ENCODE results near the gene COL1A2.

The COL1A2 gene

GRCh38 chr7:94452239-94452638 lies 57.5 kb downstream of the COL1A2 start:
- H3K36me3 ChIP-seq (ENCODE audit: insufficient read depth, low read length) = no peaks in the 10 kb centered on the region
- no peak overlapping the region for H3K4me3 ChIP-seq (ENCODE audit: low read length)
- no peaks in the 10 kb centered on the region for H3K27me3 ChIP-seq (ENCODE audit: insufficient read depth, low read length)
- H2AFZ ChIP-seq (ENCODE audit: low read depth, low read length) = no peak overlapping the region
- H3K4me1 ChIP-seq (ENCODE audit: insufficient read depth, low read length) = no peaks in the 10 kb centered on the region
- H3K9me3 ChIP-seq (ENCODE audit: low read length) = no peaks in the 10 kb centered on the region

DNA sequence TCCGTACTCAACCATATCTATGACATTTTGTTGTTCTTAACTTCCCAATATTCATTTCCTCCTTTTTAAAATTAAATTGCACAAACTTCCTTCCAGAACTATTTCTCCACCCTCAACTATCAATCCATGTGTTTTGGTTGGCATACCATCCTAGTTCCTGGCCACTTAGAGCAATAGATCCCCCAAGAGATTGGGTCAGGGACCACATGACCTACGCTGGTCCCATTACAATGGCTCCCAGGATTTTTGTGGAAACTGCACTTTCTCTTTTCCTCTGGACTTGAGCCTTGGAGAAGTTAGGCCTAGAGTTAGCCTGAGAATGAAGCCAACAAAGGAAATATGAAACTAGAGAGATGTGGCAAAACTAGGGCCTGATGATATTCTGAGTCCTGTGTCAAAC lies 59.2 kb downstream of the COL1A2 start:
- no peaks in the 10 kb centered on the region for H3K4me1 ChIP-seq (ENCODE audit: insufficient read depth, low read length)
- H3K4me3 ChIP-seq (ENCODE audit: low read length) = no peak overlapping the region
- no peaks in the 10 kb centered on the region for H3K27me3 ChIP-seq (ENCODE audit: insufficient read depth, low read length)
- H2AFZ ChIP-seq (ENCODE audit: low read depth, low read length) = no peak overlapping the region
- H3K9me3 ChIP-seq (ENCODE audit: low read length) = no peaks in the 10 kb centered on the region
- H3K36me3 ChIP-seq (ENCODE audit: insufficient read depth, low read length) = no peaks in the 10 kb centered on the region

- Histone ChIP-seq H2AFZ (ENCODE audit: low read depth, low read length) (no peak overlapping the region), H3K36me3 (ENCODE audit: insufficient read depth, low read length) (no peaks in the 10 kb centered on the region), H3K27me3 (ENCODE audit: insufficient read depth, low read length) (no peaks in the 10 kb centered on the region), H3K4me3 (ENCODE audit: low read length) (no peak overlapping the region), H3K9me3 (ENCODE audit: low read length) (no peaks in the 10 kb centered on the region), H3K4me1 (ENCODE audit: insufficient read depth, low read length) (no peaks in the 10 kb centered on the region)
Measured at GRCh38 chr7:94458041-94458440, 63.3 kb downstream of the COL1A2 start.

GRCh38 chr7:94466516-94466915 lies 71.8 kb downstream of the COL1A2 start:
- Histone ChIP-seq H3K4me3 (ENCODE audit: low read length) (no peak overlapping the region), H3K4me1 (ENCODE audit: insufficient read depth, low read length) (no peaks in the 10 kb centered on the region), H3K9me3 (ENCODE audit: low read length) (no peaks in the 10 kb centered on the region), H3K36me3 (ENCODE audit: insufficient read depth, low read length) (no peaks in the 10 kb centered on the region), H3K27me3 (ENCODE audit: insufficient read depth, low read length) (no peaks in the 10 kb centered on the region), H2AFZ (ENCODE audit: low read depth, low read length) (no peak overlapping the region)

- no peaks in the 10 kb centered on the region for H3K36me3 ChIP-seq (ENCODE audit: insufficient read depth, low read length)
- H3K9me3 ChIP-seq (ENCODE audit: low read length) = no peaks in the 10 kb centered on the region
- H3K27me3 ChIP-seq (ENCODE audit: insufficient read depth, low read length) = no peaks in the 10 kb centered on the region
- no peak overlapping the region for H3K4me3 ChIP-seq (ENCODE audit: low read length)
- no peaks in the 10 kb centered on the region for H3K4me1 ChIP-seq (ENCODE audit: insufficient read depth, low read length)
- no peak overlapping the region for H2AFZ ChIP-seq (ENCODE audit: low read depth, low read length)
Measured at GRCh38 chr7:94471604-94472003, 76.9 kb downstream of the COL1A2 start.

GRCh38 chr7:94472608-94473007 lies 77.9 kb downstream of the COL1A2 start:
- Histone ChIP-seq H3K27me3 (ENCODE audit: insufficient read depth, low read length) (no peaks in the 10 kb centered on the region), H2AFZ (ENCODE audit: low read depth, low read length) (no peak overlapping the region), H3K36me3 (ENCODE audit: insufficient read depth, low read length) (no peaks in the 10 kb centered on the region), H3K4me1 (ENCODE audit: insufficient read depth, low read length) (no peaks in the 10 kb centered on the region), H3K4me3 (ENCODE audit: low read length) (no peak overlapping the region), H3K9me3 (ENCODE audit: low read length) (no peaks in the 10 kb centered on the region)

GRCh38 chr7:94476251-94476840 lies 81.7 kb downstream of the COL1A2 start:
- Histone ChIP-seq H2AFZ (ENCODE audit: low read depth, low read length) (no peak overlapping the region), H3K4me1 (ENCODE audit: insufficient read depth, low read length) (no peaks in the 10 kb centered on the region), H3K9me3 (ENCODE audit: low read length) (no peaks in the 10 kb centered on the region), H3K4me3 (ENCODE audit: low read length) (no peak overlapping the region), H3K36me3 (ENCODE audit: insufficient read depth, low read length) (no peaks in the 10 kb centered on the region), H3K27me3 (ENCODE audit: insufficient read depth, low read length) (no peaks in the 10 kb centered on the region)

DNA sequence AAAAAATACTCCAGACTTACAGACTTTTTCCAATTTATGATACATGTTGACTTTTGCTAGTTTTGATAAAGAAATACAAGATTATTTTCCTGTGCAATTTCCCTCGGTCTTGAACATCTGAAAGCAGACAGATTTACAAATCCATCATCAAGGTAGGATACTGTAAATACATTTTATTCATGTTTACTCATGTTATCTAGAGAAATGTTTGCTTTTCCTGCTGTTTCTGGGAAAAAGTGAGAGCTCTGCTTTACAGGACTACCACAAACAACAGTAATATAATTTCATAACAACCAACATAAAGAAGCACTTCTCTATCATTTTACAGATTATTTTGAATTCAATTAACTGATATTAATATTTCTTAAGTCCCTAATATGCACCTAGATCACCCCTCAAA lies 83.2 kb downstream of the COL1A2 start:
- Histone ChIP-seq H3K36me3 (ENCODE audit: insufficient read depth, low read length) (no peaks in the 10 kb centered on the region), H3K27me3 (ENCODE audit: insufficient read depth, low read length) (no peaks in the 10 kb centered on the region), H3K4me3 (ENCODE audit: low read length) (no peak overlapping the region), H2AFZ (ENCODE audit: low read depth, low read length) (no peak overlapping the region), H3K9me3 (ENCODE audit: low read length) (no peaks in the 10 kb centered on the region), H3K4me1 (ENCODE audit: insufficient read depth, low read length) (no peaks in the 10 kb centered on the region)

DNA sequence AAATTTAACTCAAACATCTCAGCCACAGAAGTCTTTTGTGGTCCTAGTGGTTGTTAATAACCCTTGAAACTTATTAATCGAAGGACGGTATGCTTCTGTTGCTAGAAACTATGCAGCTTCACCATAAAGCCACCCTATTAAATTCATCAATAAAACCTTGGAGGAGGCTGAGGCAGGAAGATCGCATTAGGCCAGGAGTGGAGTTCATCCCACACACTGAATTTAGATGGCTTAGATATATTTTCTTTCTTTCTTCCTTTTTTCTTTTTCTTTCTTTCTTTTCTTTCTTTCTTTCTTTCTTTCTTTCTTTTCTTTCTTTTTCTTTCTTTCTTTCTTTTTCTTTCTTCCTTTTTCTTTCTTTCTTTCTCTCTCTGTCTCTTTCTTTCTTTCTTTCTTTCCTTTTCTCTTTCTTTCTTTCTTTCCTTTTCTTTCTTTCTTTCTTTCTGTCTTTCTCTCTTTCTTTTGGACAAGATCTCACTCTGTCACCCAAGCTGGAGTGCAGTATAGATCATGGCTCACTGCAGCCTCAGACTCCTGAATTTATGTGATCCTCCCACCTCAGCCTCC lies 84.0 kb downstream of the COL1A2 start:
- H3K27me3 ChIP-seq (ENCODE audit: insufficient read depth, low read length) = no peaks in the 10 kb centered on the region
- no peak overlapping the region for H2AFZ ChIP-seq (ENCODE audit: low read depth, low read length)
- H3K4me3 ChIP-seq (ENCODE audit: low read length) = no peak overlapping the region
- H3K4me1 ChIP-seq (ENCODE audit: insufficient read depth, low read length) = no peaks in the 10 kb centered on the region
- H3K9me3 ChIP-seq (ENCODE audit: low read length) = no peaks in the 10 kb centered on the region
- H3K36me3 ChIP-seq (ENCODE audit: insufficient read depth, low read length) = no peaks in the 10 kb centered on the region

Measured in neuron (in vitro differentiated cells).